ENCODE results near the gene NRAP. TPM values are rescaled to one million over a fixed set of nuclear protein-coding genes. Genes with fewer than 3 reads are reported as not detected.

Gene NRAP
- polyA plus RNA-seq, 1 of the 3 experiments (the other 2 are of a cell fraction): not detected

DNA sequence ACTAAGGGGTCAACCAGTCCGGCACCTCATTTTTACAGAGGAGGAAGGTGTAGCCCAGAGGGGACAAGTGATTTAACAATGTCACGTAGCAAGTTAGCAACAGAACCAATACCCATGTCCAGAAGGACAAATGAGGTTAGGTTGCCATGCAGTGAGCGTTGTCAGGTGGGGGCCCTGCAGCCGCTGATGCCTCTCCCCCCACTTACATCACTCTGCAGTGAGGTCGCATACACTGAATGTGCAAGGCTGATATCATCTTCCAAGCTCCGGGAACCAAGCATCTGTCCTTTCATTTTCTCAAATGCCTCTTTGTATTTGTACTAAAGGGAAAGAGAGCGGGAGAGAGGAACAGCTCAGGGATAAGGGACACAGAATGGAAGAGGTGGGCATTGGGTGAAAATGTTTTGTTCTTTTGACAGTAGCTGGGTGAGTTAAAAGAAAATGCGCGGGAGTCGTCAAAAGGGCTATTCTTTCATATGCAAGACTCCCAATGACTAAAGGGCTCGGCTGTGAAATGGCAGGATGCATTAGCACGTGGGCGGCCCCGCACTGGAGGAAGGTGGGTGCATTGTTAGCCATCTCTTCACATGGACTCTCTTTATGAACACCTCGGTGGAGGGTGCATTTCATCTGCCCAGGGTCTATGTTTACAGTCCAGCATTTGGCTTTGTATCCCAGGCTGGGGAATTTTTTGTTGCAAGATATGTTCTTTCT, 49.7 kb downstream of the NRAP start (continued):
- no peak for TF ChIP-seq SMC3 (IDR thresholded peaks at IDR 0.05; ENCODE audit: low read depth, low read length)
- no peak for TF ChIP-seq SIN3A (IDR thresholded peaks at IDR 0.05; ENCODE audit: borderline replicate concordance, low read depth, low read length)
- TF ChIP-seq FOSL2 (IDR thresholded peaks at IDR 0.05; ENCODE audit: borderline replicate concordance, low read depth): no peak
- TF ChIP-seq, protein P1, sequence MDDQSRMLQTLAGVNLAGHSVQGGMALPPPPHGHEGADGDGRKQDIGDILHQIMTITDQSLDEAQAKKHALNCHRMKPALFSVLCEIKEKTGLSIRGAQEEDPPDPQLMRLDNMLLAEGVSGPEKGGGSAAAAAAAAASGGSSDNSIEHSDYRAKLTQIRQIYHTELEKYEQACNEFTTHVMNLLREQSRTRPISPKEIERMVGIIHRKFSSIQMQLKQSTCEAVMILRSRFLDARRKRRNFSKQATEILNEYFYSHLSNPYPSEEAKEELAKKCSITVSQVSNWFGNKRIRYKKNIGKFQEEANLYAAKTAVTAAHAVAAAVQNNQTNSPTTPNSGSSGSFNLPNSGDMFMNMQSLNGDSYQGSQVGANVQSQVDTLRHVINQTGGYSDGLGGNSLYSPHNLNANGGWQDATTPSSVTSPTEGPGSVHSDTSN (IDR thresholded peaks at IDR 0.05): no peak
- TF ChIP-seq POLR2AphosphoS5 (IDR thresholded peaks at IDR 0.05; ENCODE audit: low read depth, low read length): no peak

DNA sequence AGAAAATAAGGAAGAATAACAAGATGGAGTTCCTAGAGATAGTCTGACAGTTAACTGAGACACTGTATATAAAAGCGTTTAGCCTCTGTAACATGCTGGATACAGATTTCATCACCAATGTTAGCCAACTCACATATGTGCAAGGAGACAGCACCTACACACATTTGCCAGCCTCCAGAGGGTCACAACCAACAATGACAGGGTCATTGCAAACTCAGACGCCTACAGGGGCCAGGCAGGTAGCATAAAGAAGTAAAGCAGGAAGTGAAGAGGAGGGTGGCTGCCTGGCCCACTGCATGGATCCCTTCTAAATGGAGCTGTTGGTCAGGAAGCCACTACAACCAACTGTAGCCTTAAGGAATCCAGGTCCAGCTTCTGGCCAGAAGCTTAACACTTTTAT, 50.4 kb downstream of the NRAP start:
- TF ChIP-seq, protein P2, sequence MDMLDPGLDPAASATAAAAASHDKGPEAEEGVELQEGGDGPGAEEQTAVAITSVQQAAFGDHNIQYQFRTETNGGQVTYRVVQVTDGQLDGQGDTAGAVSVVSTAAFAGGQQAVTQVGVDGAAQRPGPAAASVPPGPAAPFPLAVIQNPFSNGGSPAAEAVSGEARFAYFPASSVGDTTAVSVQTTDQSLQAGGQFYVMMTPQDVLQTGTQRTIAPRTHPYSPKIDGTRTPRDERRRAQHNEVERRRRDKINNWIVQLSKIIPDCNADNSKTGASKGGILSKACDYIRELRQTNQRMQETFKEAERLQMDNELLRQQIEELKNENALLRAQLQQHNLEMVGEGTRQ (IDR thresholded peaks at IDR 0.05; ENCODE audit: borderline replicate concordance, low read depth, low read length): no peak
- TF ChIP-seq RXRA (IDR thresholded peaks at IDR 0.05; ENCODE audit: borderline replicate concordance, low read depth) (no peak), FOXM1 (IDR thresholded peaks at IDR 0.05; ENCODE audit: low read depth) (no peak), JUND (IDR thresholded peaks at IDR 0.05) (no peak)
- Histone ChIP-seq H3K9me2 (no peaks in the 10 kb centered on the region), H4K20me1 (ENCODE audit: insufficient read depth) (no peaks in the 10 kb centered on the region), H3K36me3 (replicated peaks in 1 of 2; ENCODE audit: control insufficient read depth in 1 of 2, insufficient read depth in 2 of 2, low read length in 1 of 2) (no peaks in the 10 kb centered on the region), H2AFZ (ENCODE audit: low read depth) (no peak overlapping the region), H3K4me1 (ENCODE audit: control insufficient read depth in 1 of 2, insufficient read depth in 2 of 2, low read depth in 1 of 2, low read length in 1 of 2) (no peaks in the 10 kb centered on the region; a peak in 1 of 4 replicates), H3K9me3 (no peaks in the 10 kb centered on the region), H3F3A (replicated peaks; ENCODE audit: insufficient read depth) (no peaks in the 10 kb centered on the region), H3K4me2 (no peak overlapping the region), H3K4me3 (ENCODE audit: low read depth in 2 of 2, low read length in 1 of 2) (no peak overlapping the region), H3K27ac (ENCODE audit: low read depth in 2 of 2, low read length in 1 of 2) (no peak overlapping the region), H3K27me3 (ENCODE audit: insufficient read depth) (peaks cover 15% of the 10 kb centered on the region; the same call in 1 of the 2 replicates), H3K79me2 (ENCODE audit: insufficient read depth) (no peaks in the 10 kb centered on the region), H3K9ac (no peak overlapping the region)
- POLR2A ChIA-PET: interaction anchor here (0.6 kb wide), 1 partner anchor 132 kb away, joined by 4 read pairs; no protein-coding TSS in a partner anchor
- CTCF ChIA-PET: interaction anchor here (0.8 kb wide), 1 partner anchor 50 kb away, joined by 4 read pairs; no protein-coding TSS in a partner anchor
- 15% methylated on average over 2 of the region's 2 CpGs for WGBS (ENCODE audit: low lambda C conversion rate)
- no peak for DNase-seq

DNA sequence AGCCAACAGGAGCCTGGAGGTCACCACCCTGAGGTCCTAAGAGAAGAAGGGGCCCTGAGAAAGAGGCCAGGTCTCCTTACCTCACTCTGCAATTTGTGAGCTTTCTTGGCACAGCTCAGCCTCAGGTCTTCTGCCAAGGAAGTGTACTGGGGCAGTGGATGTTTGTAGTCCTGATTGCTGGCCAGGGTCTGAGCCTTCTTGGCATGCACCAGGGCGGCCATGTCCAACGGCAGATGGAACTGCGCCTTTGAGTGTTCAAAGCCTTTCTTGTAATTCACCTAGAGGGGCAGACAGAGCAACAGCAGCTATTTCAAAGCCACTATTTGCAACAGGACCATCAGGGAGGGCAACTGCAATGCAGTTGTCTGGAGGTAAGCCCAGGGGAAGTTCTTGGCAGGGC, 51.7 kb downstream of the NRAP start:
- peaks cover 15% of the 10 kb centered on the region; the same call in 1 of the 2 replicates for H3K27me3 ChIP-seq (ENCODE audit: insufficient read depth)
- no peaks in the 10 kb centered on the region for H3K9me2 ChIP-seq
- no peak overlapping the region for H3K27ac ChIP-seq (ENCODE audit: low read depth in 2 of 2, low read length in 1 of 2)
- POLR2A ChIA-PET: no interaction called here
- H3K4me1 ChIP-seq (ENCODE audit: control insufficient read depth in 1 of 2, insufficient read depth in 2 of 2, low read depth in 1 of 2, low read length in 1 of 2): no peaks in the 10 kb centered on the region; a peak in 1 of 4 replicates
- H3K9ac ChIP-seq: no peak overlapping the region
- TF ChIP-seq FOXJ3 (CRISPR knock-in tag; IDR thresholded peaks at IDR 0.05): no peak
- TF ChIP-seq, protein P1 (IDR thresholded peaks at IDR 0.05): no peak
- TF ChIP-seq, protein P3, sequence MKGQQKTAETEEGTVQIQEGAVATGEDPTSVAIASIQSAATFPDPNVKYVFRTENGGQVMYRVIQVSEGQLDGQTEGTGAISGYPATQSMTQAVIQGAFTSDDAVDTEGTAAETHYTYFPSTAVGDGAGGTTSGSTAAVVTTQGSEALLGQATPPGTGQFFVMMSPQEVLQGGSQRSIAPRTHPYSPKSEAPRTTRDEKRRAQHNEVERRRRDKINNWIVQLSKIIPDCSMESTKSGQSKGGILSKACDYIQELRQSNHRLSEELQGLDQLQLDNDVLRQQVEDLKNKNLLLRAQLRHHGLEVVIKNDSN (IDR thresholded peaks at IDR 0.05; ENCODE audit: borderline replicate concordance, low read depth): no peak
- TF ChIP-seq TAF1 (IDR thresholded peaks at IDR 0.05; ENCODE audit: borderline replicate concordance, low read depth, low read length): no peak
- TF ChIP-seq SMC3 (IDR thresholded peaks at IDR 0.05; ENCODE audit: low read depth, low read length): no peak
- TF ChIP-seq, protein P4, sequence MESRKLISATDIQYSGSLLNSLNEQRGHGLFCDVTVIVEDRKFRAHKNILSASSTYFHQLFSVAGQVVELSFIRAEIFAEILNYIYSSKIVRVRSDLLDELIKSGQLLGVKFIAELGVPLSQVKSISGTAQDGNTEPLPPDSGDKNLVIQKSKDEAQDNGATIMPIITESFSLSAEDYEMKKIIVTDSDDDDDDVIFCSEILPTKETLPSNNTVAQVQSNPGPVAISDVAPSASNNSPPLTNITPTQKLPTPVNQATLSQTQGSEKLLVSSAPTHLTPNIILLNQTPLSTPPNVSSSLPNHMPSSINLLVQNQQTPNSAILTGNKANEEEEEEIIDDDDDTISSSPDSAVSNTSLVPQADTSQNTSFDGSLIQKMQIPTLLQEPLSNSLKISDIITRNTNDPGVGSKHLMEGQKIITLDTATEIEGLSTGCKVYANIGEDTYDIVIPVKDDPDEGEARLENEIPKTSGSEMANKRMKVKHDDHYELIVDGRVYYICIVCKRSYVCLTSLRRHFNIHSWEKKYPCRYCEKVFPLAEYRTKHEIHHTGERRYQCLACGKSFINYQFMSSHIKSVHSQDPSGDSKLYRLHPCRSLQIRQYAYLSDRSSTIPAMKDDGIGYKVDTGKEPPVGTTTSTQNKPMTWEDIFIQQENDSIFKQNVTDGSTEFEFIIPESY (IDR thresholded peaks at IDR 0.05; ENCODE audit: borderline replicate concordance, low read depth): no peak
- TF ChIP-seq, protein P2 (IDR thresholded peaks at IDR 0.05; ENCODE audit: borderline replicate concordance, low read depth, low read length): no peak
- TF ChIP-seq ELF1 (IDR thresholded peaks at IDR 0.05): no peak
- CTCF ChIA-PET: no interaction called here
- H2AFZ ChIP-seq (ENCODE audit: low read depth): no peak overlapping the region
- no peaks in the 10 kb centered on the region for H3K9me3 ChIP-seq
- H3K4me2 ChIP-seq: no peak overlapping the region
- H3K79me2 ChIP-seq (ENCODE audit: insufficient read depth): no peaks in the 10 kb centered on the region
- H3F3A ChIP-seq (replicated peaks; ENCODE audit: insufficient read depth): no peaks in the 10 kb centered on the region
- 77% methylated on average over 2 of the region's 3 CpGs for WGBS (ENCODE audit: low lambda C conversion rate)
- H3K36me3 ChIP-seq (replicated peaks in 1 of 2; ENCODE audit: control insufficient read depth in 1 of 2, insufficient read depth in 2 of 2, low read length in 1 of 2): no peaks in the 10 kb centered on the region
- no peak overlapping the region for H3K4me3 ChIP-seq (ENCODE audit: low read depth in 2 of 2, low read length in 1 of 2)
- no peaks in the 10 kb centered on the region for H4K20me1 ChIP-seq (ENCODE audit: insufficient read depth)
- no peak for DNase-seq
